CD14-positive monocyte (primary cell): ENCODE measurements around the gene HECTD4. TPM values are rescaled to one million over a fixed set of nuclear protein-coding genes. Genes with fewer than 3 reads are reported as not detected.

ENCODE experiments used
- DNase-seq, 3 donors: peaks; one replicate each; pipeline ENCODE4 v3.0.0-alpha.2; 2011 to 2022
- H2AFZ ChIP-seq: 2 replicates; pipeline ENCODE4 v1.6.0; 2012; ENCODE audit warnings: mild to moderate bottlenecking, low read depth, low read length, inconsistent platforms; ENCODE audit not compliant: insufficient read depth, poor library complexity, severe bottlenecking
- H3K27ac ChIP-seq, 2 donors: 1 replicate in 1 of 2; 2 replicates in 1 of 2; pipeline ENCODE4 v1.5.1; 2012 to 2013; ENCODE audit warnings: low read length in 2 of 2, control low read depth in 1 of 2, inconsistent platforms in 1 of 2, low read depth in 1 of 2, mild to moderate bottlenecking in 1 of 2
- H3K27me3 ChIP-seq, 2 donors: one replicate each; pipeline versions ENCODE4 v1.6.0 to v1.6.1; 2011 to 2013; ENCODE audit warnings: low read length in 2 of 2; ENCODE audit not compliant: control insufficient read depth in 2 of 2, insufficient read depth in 2 of 2
- H3K36me3 ChIP-seq, 2 donors: replicated peaks in 1 of 2; 1 replicate in 1 of 2; 2 replicates in 1 of 2; pipeline versions ENCODE4 v1.5.1 to v1.6.1; 2012 to 2013; ENCODE audit warnings: low read length in 2 of 2, control low read depth in 1 of 2, inconsistent platforms in 1 of 2, mild to moderate bottlenecking in 1 of 2; ENCODE audit not compliant: insufficient read depth in 2 of 2, control insufficient read depth in 1 of 2
- H3K4me1 ChIP-seq, 2 donors: 1 replicate in 1 of 2; 2 replicates in 1 of 2; pipeline versions ENCODE4 v1.5.1 to v1.6.1; 2012 to 2013; ENCODE audit warnings: low read length in 2 of 2, control low read depth in 1 of 2, inconsistent platforms in 1 of 2, mild to moderate bottlenecking in 1 of 2, moderate library complexity in 1 of 2; ENCODE audit not compliant: insufficient read depth in 2 of 2, control insufficient read depth in 1 of 2
- H3K4me2 ChIP-seq: replicated peaks from 2 replicates; pipeline ENCODE3; 2012; ENCODE audit warnings: low read length, moderate library complexity, mild to moderate bottlenecking; ENCODE audit not compliant: poor library complexity, severe bottlenecking; ENCODE audit errors: extremely low read depth
- H3K4me3 ChIP-seq, 3 experiments: fragments of 200-600 bp in 1 of 3; sonication (generic) in 1 of 3; replicated peaks in 1 of 3; 1 replicate in 2 of 3; 2 replicates in 1 of 3; pipeline ENCODE4 v1.5.1; 2011 to 2013; ENCODE audit warnings: low read length in 3 of 3, mild to moderate bottlenecking in 3 of 3, control low read depth in 2 of 3, low read depth in 2 of 3, inconsistent platforms in 1 of 3, moderate library complexity in 1 of 3
- H3K79me2 ChIP-seq: 2 replicates; pipeline ENCODE4 v1.6.0; 2012; ENCODE audit warnings: mild to moderate bottlenecking, control low read depth, inconsistent platforms, low read length, moderate library complexity; ENCODE audit not compliant: insufficient read depth
- H3K9ac ChIP-seq: 2 replicates; pipeline ENCODE4 v1.6.0; 2017; ENCODE audit warnings: low read length, mild to moderate bottlenecking; ENCODE audit not compliant: insufficient read depth, poor library complexity, severe bottlenecking
- H3K9me3 ChIP-seq, 2 donors: replicated peaks in 1 of 2; 1 replicate in 1 of 2; 2 replicates in 1 of 2; pipeline versions ENCODE4 v1.5.1 to v1.6.1; 2012 to 2013; ENCODE audit warnings: low read length in 2 of 2, control low read depth in 1 of 2; ENCODE audit not compliant: control insufficient read depth in 1 of 2, insufficient read depth in 1 of 2
- H4K20me1 ChIP-seq: 2 replicates; pipeline ENCODE4 v1.6.0; 2012; ENCODE audit warnings: mild to moderate bottlenecking, low read length, control low read depth, moderate library complexity; ENCODE audit not compliant: insufficient read depth
- H3K27ac Mint-ChIP-seq, 7 donors: one replicate each; pipeline ENCODE4 v1.8.0; 2020; ENCODE audit warnings: mild to moderate bottlenecking in 7 of 7, mixed read lengths in 7 of 7, moderate library complexity in 6 of 7, inconsistent platforms in 2 of 7
- H3K27me3 Mint-ChIP-seq, 3 donors: one replicate each; pipeline ENCODE4 v1.8.0; 2021 to 2022; ENCODE audit warnings: low read depth in 3 of 3, mild to moderate bottlenecking in 3 of 3, mixed read lengths in 3 of 3, moderate library complexity in 3 of 3, inconsistent platforms in 1 of 3
- H3K36me3 Mint-ChIP-seq, 2 donors: one replicate each; pipeline ENCODE4 v1.8.0; 2020; ENCODE audit warnings: mixed read lengths in 2 of 2, inconsistent platforms in 1 of 2, mild to moderate bottlenecking in 1 of 2
- H3K4me1 Mint-ChIP-seq: one replicate; pipeline ENCODE4 v1.8.0; 2020; ENCODE audit warnings: mild to moderate bottlenecking, mixed read lengths
- H3K4me3 Mint-ChIP-seq, 2 donors: one replicate each; pipeline ENCODE4 v1.8.0; 2020; ENCODE audit warnings: mild to moderate bottlenecking in 2 of 2, mixed read lengths in 2 of 2, moderate library complexity in 1 of 2
- H3K9me3 Mint-ChIP-seq, 7 donors: one replicate each; pipeline ENCODE4 v1.8.0; 2020 to 2022; ENCODE audit warnings: mixed read lengths in 7 of 7, mild to moderate bottlenecking in 6 of 7, moderate library complexity in 6 of 7, inconsistent platforms in 2 of 7
- CTCF ChIP-seq: fragments of 200-600 bp; IDR thresholded peaks from one replicate; pipeline ENCODE4 v1.8.0; 2022; ENCODE audit warnings: antibody characterized with exemption, mild to moderate bottlenecking
- WGBS: methylation state at CpG from one replicate; pipeline ENCODE4 v1.1.5; 2013; ENCODE audit warnings: missing lambda C conversion rate; ENCODE audit not compliant: insufficient coverage; 5-methylcytosine and 5-hydroxymethylcytosine counted together
- intact Hi-C, 2 donors: fragments of 100-400 bp; cut with micrococcal nuclease; formaldehyde crosslinking; loops; one replicate each; pipeline versions ENCODE4 v1.15.0 to v1.15.1; 2023
- polyA plus RNA-seq, 3 donors: library from polyadenylated mRNA; depleted of rRNA in 1 of 3; unstranded in 2 of 3; stranded (reverse) in 1 of 3; fragments of 300-500 nt in 2 of 3; fragments of >200 nt in 1 of 3; fragmentation: Illumina TruSeq in 2 of 3; gene quantifications; 1 replicate in 2 of 3; 2 replicates in 1 of 3; pipeline ENCODE4 v1.2.3, GENCODE V29; 2012 to 2021

The HECTD4 gene
- polyA plus RNA-seq, 3 donors: 0.73 to 18.3 (median 2.4) TPM

DNA sequence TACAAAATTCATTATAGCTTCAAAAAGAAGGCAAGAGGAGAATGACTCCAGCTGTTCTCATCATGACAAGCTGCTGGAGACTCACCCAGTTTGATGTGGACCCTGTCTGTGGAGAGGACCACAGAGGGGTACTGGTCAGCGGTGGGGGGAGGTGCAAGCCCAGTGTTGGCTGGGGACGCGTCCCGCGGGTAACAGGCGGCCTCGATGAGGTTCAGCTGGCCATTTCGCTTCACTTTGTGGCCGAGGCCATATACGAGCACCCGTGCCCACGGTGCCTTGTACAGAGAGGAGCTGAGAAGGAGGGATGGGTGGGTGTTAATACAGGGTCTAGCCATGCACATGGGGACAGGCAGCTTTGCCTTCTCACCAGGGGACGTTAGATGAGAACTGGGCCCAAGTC lies 189.8 kb downstream of the HECTD4 start:
- TF ChIP-seq CTCF: no peak
- H3K4me1 Mint-ChIP-seq: peaks cover 12% of the 10 kb centered on the region
- H3K9me3 Mint-ChIP-seq: no peaks in the 10 kb centered on the region
- Histone ChIP-seq H3K79me2 (no peaks in the 10 kb centered on the region), H3K36me3 (peaks cover 51 to 82% of the 10 kb centered on the region in 2 donors), H2AFZ (no peak overlapping the region), H3K4me2 (no peak overlapping the region), H3K4me3 (no peak overlapping the region), H3K4me1 (peaks cover 8 to 15% of the 10 kb centered on the region in 2 donors), H3K27ac (no peak overlapping the region), H3K9ac (no peak overlapping the region), H3K9me3 (no peaks in the 10 kb centered on the region), H4K20me1 (no peaks in the 10 kb centered on the region), H3K27me3 (no peaks in the 10 kb centered on the region)
- DNase-seq: no peak
- H3K4me3 Mint-ChIP-seq: no peak overlapping the region
- intact Hi-C loops: no loop called here
- H3K27me3 Mint-ChIP-seq: no peaks in the 10 kb centered on the region
- H3K36me3 Mint-ChIP-seq: peaks cover 65 to 75% of the 10 kb centered on the region in 2 donors
- 96% methylated on average over 12 of the region's 13 CpGs for WGBS
- peak overlapping the region in 1 of 7 donors; percentile 63 for H3K27ac Mint-ChIP-seq

GRCh38 chr12:112191840-112192321 lies 190.3 kb downstream of the HECTD4 start:
- Histone ChIP-seq H3K4me1 (peaks cover 8 to 15% of the 10 kb centered on the region in 2 donors), H3K4me2 (no peak overlapping the region), H3K9me3 (no peaks in the 10 kb centered on the region), H3K79me2 (no peaks in the 10 kb centered on the region), H2AFZ (no peak overlapping the region), H3K9ac (no peak overlapping the region), H3K4me3 (no peak overlapping the region), H3K36me3 (peaks cover 55 to 82% of the 10 kb centered on the region in 2 donors), H4K20me1 (no peaks in the 10 kb centered on the region), H3K27ac (peak overlapping the region in 1 of 2 donors; percentile 50), H3K27me3 (no peaks in the 10 kb centered on the region)
- H3K9me3 Mint-ChIP-seq: no peaks in the 10 kb centered on the region
- no peak overlapping the region for H3K4me3 Mint-ChIP-seq
- H3K27ac Mint-ChIP-seq: peak overlapping the region in 3 of 7 donors; percentile 2 to 70 (median 16)
- DNase-seq: no peak
- H3K27me3 Mint-ChIP-seq: peaks cover 0 to 2% (median 0%) of the 10 kb centered on the region in 3 donors
- WGBS: 92% methylated on average over 4 of the region's 4 CpGs
- intact Hi-C loops: no loop called here
- H3K4me1 Mint-ChIP-seq: peaks cover 12% of the 10 kb centered on the region
- no peak for TF ChIP-seq CTCF
- H3K36me3 Mint-ChIP-seq: peaks cover 64 to 76% of the 10 kb centered on the region in 2 donors
